ENCODE data around the gene PTPRCAP. TPM values are rescaled to one million over a fixed set of nuclear protein-coding genes. Genes with fewer than 3 reads are reported as not detected.
A peak's percentile ranks its signal among the peaks of the same experiment; 100 is the strongest.

PTPRCAP gene
- total and polyA plus RNA-seq, 4 donors = 2.9 to 6.2 (median 4.5) TPM

DNA sequence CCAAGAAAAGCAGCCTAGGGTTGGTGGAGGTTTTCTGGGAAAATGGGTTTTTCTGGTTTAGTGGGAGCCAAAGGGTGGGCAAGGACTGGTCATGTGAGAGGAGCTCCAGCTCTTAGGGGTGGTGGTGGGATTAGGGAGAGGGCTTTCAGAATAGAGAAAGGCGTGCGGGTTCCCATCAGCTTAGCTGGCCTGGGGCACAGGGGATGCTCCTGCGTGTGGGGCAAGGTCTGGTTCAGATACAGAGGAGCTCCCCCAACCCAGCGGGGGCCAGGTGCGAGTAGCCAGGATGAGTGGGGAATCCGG, 30.9 kb upstream of the PTPRCAP start (continued):
- TF ChIP-seq GABPA (IDR thresholded peaks at IDR 0.05 in 1 of 2, conservative IDR thresholded peaks at IDR 0.05 in 1 of 2) = no peak
- TF ChIP-seq EGR1 (IDR thresholded peaks at IDR 0.05; ENCODE audit: low read depth in 2 of 2) = no peak
- no peak for TF ChIP-seq YY1 (IDR thresholded peaks at IDR 0.05)
- TF ChIP-seq SP1 (IDR thresholded peaks at IDR 0.05) = no peak

DNA sequence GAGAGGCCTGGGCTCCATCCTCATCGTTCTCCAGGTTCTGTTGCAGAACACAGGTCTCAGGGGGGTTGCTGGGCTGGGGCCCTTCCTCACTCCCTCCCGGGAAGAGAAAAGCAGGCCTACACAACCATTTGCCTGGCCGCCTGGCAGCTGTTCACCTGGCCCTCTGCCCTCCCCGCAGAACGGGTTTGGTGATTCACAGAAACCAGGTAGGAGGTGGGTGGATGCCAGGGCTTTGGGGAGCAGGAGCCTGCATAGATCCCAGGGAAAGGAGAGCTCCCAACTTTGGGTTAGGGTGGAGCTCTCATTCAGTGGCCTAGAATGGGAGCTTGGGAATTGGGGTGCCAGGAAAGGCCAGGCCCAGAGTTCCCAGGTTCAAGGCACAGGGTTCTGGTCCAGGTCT, 30.6 kb upstream of the PTPRCAP start:
- peaks cover 19 to 45% (median 32%) of the 10 kb centered on the region in 4 donors for H3K4me1 ChIP-seq (ENCODE audit: control insufficient read depth in 4 of 4, insufficient read depth in 4 of 4, low read length in 3 of 4)
- no peak for DNase-seq (ENCODE audit: low spot score)
- WGBS = 27% methylated on average over 5 of the region's 5 CpGs

DNA sequence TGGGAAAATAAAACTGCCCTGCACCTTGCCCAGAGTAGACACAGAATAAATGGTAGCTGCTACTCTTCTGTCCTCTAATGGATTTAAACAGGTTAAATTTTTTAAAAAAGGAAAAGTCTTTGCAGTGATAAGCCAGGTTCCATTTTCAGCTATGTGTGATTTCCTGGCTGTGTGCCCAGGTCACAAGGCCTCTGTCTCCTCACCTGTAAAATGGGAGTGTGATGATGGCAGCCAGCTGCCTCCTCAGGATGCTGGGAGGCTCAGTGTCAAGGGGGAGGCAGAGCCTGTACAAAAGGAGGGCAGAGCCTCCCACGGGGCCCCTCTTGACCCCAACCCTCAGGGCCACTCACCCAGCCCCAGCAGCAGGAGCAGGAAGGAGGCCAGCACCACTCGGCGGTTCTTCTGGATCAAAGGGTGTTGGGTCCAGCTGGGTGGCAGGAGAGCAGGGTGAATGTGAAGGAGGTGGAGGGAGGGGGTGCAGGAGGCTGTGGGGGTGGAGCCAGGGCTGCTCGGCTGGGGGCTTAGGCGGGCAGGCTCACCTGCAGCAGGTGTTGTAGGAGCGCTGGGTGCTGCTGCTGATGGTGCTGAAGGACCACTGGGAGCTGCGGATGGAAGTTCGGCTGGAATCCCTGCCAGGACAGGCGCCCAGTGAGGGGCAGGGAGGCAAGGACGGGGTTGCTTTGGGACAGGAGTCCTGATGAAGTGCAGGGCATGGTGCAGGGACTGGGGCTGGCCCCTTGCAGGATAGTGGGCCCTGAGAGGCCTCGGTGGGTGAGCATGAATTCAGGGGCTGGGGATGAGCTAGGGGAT, 29.7 kb upstream of the PTPRCAP start:
- peaks cover 19 to 43% (median 31%) of the 10 kb centered on the region in 4 donors for H3K4me1 ChIP-seq (ENCODE audit: control insufficient read depth in 4 of 4, insufficient read depth in 4 of 4, low read length in 3 of 4)
- H3K36me3 ChIP-seq (ENCODE audit: control insufficient read depth in 4 of 4, insufficient read depth in 3 of 4, low read depth in 1 of 4, low read length in 3 of 4) = no peaks in the 10 kb centered on the region
- H3K9me3 ChIP-seq (ENCODE audit: control insufficient read depth in 4 of 4, low read length in 3 of 4) = no peaks in the 10 kb centered on the region
- peak overlapping the region; percentile 86 to 90 for H3K27ac ChIP-seq (ENCODE audit: low read depth in 1 of 2, low read length in 2 of 2)
- H3K27me3 ChIP-seq (ENCODE audit: control insufficient read depth in 4 of 4, insufficient read depth in 4 of 4, low read length in 3 of 4) = no peaks in the 10 kb centered on the region
- TF ChIP-seq SP1 (IDR thresholded peaks at IDR 0.05) = no peak
- TF ChIP-seq, protein P1, sequence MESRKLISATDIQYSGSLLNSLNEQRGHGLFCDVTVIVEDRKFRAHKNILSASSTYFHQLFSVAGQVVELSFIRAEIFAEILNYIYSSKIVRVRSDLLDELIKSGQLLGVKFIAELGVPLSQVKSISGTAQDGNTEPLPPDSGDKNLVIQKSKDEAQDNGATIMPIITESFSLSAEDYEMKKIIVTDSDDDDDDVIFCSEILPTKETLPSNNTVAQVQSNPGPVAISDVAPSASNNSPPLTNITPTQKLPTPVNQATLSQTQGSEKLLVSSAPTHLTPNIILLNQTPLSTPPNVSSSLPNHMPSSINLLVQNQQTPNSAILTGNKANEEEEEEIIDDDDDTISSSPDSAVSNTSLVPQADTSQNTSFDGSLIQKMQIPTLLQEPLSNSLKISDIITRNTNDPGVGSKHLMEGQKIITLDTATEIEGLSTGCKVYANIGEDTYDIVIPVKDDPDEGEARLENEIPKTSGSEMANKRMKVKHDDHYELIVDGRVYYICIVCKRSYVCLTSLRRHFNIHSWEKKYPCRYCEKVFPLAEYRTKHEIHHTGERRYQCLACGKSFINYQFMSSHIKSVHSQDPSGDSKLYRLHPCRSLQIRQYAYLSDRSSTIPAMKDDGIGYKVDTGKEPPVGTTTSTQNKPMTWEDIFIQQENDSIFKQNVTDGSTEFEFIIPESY (IDR thresholded peaks at IDR 0.05) = no peak
- TF ChIP-seq NR2F2 (IDR thresholded peaks at IDR 0.05) = no peak
- TF ChIP-seq, protein P2, sequence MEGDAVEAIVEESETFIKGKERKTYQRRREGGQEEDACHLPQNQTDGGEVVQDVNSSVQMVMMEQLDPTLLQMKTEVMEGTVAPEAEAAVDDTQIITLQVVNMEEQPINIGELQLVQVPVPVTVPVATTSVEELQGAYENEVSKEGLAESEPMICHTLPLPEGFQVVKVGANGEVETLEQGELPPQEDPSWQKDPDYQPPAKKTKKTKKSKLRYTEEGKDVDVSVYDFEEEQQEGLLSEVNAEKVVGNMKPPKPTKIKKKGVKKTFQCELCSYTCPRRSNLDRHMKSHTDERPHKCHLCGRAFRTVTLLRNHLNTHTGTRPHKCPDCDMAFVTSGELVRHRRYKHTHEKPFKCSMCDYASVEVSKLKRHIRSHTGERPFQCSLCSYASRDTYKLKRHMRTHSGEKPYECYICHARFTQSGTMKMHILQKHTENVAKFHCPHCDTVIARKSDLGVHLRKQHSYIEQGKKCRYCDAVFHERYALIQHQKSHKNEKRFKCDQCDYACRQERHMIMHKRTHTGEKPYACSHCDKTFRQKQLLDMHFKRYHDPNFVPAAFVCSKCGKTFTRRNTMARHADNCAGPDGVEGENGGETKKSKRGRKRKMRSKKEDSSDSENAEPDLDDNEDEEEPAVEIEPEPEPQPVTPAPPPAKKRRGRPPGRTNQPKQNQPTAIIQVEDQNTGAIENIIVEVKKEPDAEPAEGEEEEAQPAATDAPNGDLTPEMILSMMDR (IDR thresholded peaks at IDR 0.05; ENCODE audit: low read depth, low read length, missing input control) = no peak
- TF ChIP-seq, protein P3, sequence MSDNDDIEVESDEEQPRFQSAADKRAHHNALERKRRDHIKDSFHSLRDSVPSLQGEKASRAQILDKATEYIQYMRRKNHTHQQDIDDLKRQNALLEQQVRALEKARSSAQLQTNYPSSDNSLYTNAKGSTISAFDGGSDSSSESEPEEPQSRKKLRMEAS (IDR thresholded peaks at IDR 0.05) = no peak
- no peak for TF ChIP-seq HNF4A (conservative IDR thresholded peaks at IDR 0.05)
- TF ChIP-seq JUND (IDR thresholded peaks at IDR 0.05) = no peak
- TF ChIP-seq RXRA (IDR thresholded peaks at IDR 0.05) = no peak
- no peak for TF ChIP-seq RAD21 (IDR thresholded peaks at IDR 0.05)
- TF ChIP-seq, protein P4, sequence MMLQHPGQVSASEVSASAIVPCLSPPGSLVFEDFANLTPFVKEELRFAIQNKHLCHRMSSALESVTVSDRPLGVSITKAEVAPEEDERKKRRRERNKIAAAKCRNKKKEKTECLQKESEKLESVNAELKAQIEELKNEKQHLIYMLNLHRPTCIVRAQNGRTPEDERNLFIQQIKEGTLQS (IDR thresholded peaks at IDR 0.05) = no peak
- TF ChIP-seq FOXA2 (IDR thresholded peaks at IDR 0.05) = no peak
- TF ChIP-seq EGR1 (IDR thresholded peaks at IDR 0.05; ENCODE audit: low read depth in 2 of 2) = no peak
- no peak for TF ChIP-seq GABPA (IDR thresholded peaks at IDR 0.05 in 1 of 2, conservative IDR thresholded peaks at IDR 0.05 in 1 of 2)
- no peak for TF ChIP-seq FOXA1 (IDR thresholded peaks at IDR 0.05)
- TF ChIP-seq YY1 (IDR thresholded peaks at IDR 0.05) = no peak
- WGBS = 71% methylated on average over 11 of the region's 11 CpGs
- no peak overlapping the region for H3K4me3 ChIP-seq (ENCODE audit: low read depth in 1 of 3, low read length in 3 of 3)
- H3K9ac ChIP-seq (ENCODE audit: low read depth in 1 of 2, low read length in 2 of 2) = peak overlapping the region in 1 of 2 donors; percentile 85
- no peak for DNase-seq (ENCODE audit: low spot score)

More for the DNA sequence above, 30.6 kb upstream of the PTPRCAP start:
- Histone ChIP-seq H3K9ac (ENCODE audit: low read depth in 1 of 2, low read length in 2 of 2) (peak overlapping the region; percentile 36 to 85), H3K27me3 (ENCODE audit: control insufficient read depth in 4 of 4, insufficient read depth in 4 of 4, low read length in 3 of 4) (no peaks in the 10 kb centered on the region), H3K36me3 (ENCODE audit: control insufficient read depth in 4 of 4, insufficient read depth in 3 of 4, low read depth in 1 of 4, low read length in 3 of 4) (no peaks in the 10 kb centered on the region), H3K4me3 (ENCODE audit: low read depth in 1 of 3, low read length in 3 of 3) (peak overlapping the region; percentile 80 to 91 (median 86)), H3K9me3 (ENCODE audit: control insufficient read depth in 4 of 4, low read length in 3 of 4) (no peaks in the 10 kb centered on the region), H3K27ac (ENCODE audit: low read depth in 1 of 2, low read length in 2 of 2) (peak overlapping the region; percentile 86 to 90)
- TF ChIP-seq RAD21 (IDR thresholded peaks at IDR 0.05) (peak in 1 of 2 donors; percentile 14), YY1 (IDR thresholded peaks at IDR 0.05) (no peak), HNF4A (conservative IDR thresholded peaks at IDR 0.05) (no peak)
- TF ChIP-seq, protein P5, sequence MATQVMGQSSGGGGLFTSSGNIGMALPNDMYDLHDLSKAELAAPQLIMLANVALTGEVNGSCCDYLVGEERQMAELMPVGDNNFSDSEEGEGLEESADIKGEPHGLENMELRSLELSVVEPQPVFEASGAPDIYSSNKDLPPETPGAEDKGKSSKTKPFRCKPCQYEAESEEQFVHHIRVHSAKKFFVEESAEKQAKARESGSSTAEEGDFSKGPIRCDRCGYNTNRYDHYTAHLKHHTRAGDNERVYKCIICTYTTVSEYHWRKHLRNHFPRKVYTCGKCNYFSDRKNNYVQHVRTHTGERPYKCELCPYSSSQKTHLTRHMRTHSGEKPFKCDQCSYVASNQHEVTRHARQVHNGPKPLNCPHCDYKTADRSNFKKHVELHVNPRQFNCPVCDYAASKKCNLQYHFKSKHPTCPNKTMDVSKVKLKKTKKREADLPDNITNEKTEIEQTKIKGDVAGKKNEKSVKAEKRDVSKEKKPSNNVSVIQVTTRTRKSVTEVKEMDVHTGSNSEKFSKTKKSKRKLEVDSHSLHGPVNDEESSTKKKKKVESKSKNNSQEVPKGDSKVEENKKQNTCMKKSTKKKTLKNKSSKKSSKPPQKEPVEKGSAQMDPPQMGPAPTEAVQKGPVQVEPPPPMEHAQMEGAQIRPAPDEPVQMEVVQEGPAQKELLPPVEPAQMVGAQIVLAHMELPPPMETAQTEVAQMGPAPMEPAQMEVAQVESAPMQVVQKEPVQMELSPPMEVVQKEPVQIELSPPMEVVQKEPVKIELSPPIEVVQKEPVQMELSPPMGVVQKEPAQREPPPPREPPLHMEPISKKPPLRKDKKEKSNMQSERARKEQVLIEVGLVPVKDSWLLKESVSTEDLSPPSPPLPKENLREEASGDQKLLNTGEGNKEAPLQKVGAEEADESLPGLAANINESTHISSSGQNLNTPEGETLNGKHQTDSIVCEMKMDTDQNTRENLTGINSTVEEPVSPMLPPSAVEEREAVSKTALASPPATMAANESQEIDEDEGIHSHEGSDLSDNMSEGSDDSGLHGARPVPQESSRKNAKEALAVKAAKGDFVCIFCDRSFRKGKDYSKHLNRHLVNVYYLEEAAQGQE (IDR thresholded peaks at IDR 0.05) = no peak

Measured in liver (tissue), 9 donors.